SK-N-MC (cell line): Measurements from ENCODE around the gene PGBD1.

Source experiments
- EZH2 ChIP-seq: fragments of 200-600 bp; sonication (generic); IDR thresholded peaks from one replicate; pipeline ENCODE4 v1.6.1; 2017; ENCODE audit warnings: antibody characterized with exemption
- POLR2AphosphoS5 ChIP-seq: IDR thresholded peaks from 2 replicates; pipeline ENCODE4 v1.6.1; 2012; ENCODE audit warnings: mild to moderate bottlenecking, low read depth, low read length, borderline replicate concordance

DNA sequence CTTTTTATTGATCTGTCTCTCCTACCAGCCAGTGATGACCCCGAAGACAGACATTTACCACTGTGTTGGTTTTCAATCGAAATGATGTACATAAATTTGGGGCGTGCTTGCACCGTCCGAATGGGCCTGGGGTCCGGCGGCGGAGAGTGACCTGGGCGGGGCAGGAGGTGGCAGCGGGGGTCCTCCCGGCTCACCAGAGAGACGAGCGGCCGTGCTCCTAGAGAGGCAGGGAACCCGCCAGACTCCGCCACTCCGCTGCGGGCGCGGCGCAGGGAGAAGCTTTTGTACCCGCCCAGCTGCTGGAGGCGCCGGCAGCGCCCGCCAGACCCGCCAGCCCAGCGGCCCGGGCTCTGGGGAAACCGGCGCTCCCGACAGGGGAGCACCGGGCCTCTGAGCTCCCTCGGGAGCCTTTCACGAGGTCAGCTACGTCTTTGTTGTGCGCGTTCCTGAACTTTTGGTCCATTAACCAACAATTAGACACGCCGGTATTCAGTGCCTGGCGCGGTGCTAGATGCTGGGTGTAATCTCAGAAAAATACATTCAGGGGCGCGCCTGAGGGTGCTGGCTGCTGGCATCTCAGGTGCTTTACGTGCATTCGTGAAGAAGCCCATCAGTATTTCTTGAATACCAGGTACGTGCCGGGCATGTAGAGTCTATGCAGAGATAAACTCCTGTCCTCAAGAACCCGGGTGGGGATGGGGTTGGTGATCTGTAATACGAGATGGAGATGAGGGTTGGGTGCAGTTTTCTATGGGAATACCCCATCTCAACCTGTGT lies at the start of gene PGBD1:
- TF ChIP-seq POLR2AphosphoS5 (peak; percentile 83), EZH2 (no peak)
